HUES6 (cell line): ENCODE results near the gene TXNRD3.

Source experiments
- H3K27ac ChIP-seq: 2 replicates; pipeline ENCODE4 v1.7.0; 2013; ENCODE audit warnings: low read depth, mild to moderate bottlenecking, low read length, inconsistent platforms
- H3K27me3 ChIP-seq: 2 replicates; pipeline ENCODE4 v1.6.1; 2013; ENCODE audit warnings: low read length; ENCODE audit not compliant: control insufficient read depth, insufficient read depth
- H3K36me3 ChIP-seq: 2 replicates; pipeline ENCODE4 v1.6.1; 2013; ENCODE audit warnings: low read length; ENCODE audit not compliant: control insufficient read depth, insufficient read depth
- H3K4me1 ChIP-seq: 2 replicates; pipeline ENCODE4 v1.6.1; 2013; ENCODE audit warnings: low read length; ENCODE audit not compliant: control insufficient read depth, insufficient read depth
- H3K4me3 ChIP-seq: 2 replicates; pipeline ENCODE4 v1.5.1; 2013; ENCODE audit warnings: low read depth, low read length
- H3K9ac ChIP-seq: one replicate; pipeline ENCODE4 v1.6.1; 2013; ENCODE audit warnings: mild to moderate bottlenecking, low read length
- H3K9me3 ChIP-seq: 2 replicates; pipeline ENCODE4 v1.6.1; 2013; ENCODE audit warnings: low read depth, low read length; ENCODE audit not compliant: control insufficient read depth, insufficient read depth

The TXNRD3 gene

GRCh38 chr3:126671521-126671920 lies 16.6 kb upstream of the TXNRD3 start:
- no peak overlapping the region for H3K27ac ChIP-seq
- no peaks in the 10 kb centered on the region for H3K36me3 ChIP-seq
- peaks cover 3% of the 10 kb centered on the region; the same call in 1 of the 2 replicates for H3K4me1 ChIP-seq
- peaks cover under 1% of the 10 kb centered on the region; the same call in 1 of the 2 replicates for H3K27me3 ChIP-seq
- no peak overlapping the region for H3K4me3 ChIP-seq
- H3K9me3 ChIP-seq, result peaks cover 12% of the 10 kb centered on the region; the same call in 1 of the 2 replicates
- no peak overlapping the region for H3K9ac ChIP-seq

- Histone ChIP-seq H3K4me1 (peaks cover 3% of the 10 kb centered on the region; the same call in 1 of the 2 replicates), H3K27ac (no peak overlapping the region), H3K27me3 (no peaks in the 10 kb centered on the region), H3K9me3 (peaks cover 6% of the 10 kb centered on the region; the same call in 1 of the 2 replicates), H3K4me3 (no peak overlapping the region), H3K9ac (no peak overlapping the region), H3K36me3 (no peaks in the 10 kb centered on the region)
These were observed 13.8 kb upstream of the TXNRD3 start for GRCh38 chr3:126668450-126669401.

GRCh38 chr3:126667631-126668449 lies 12.9 kb upstream of the TXNRD3 start:
- no peaks in the 10 kb centered on the region for H3K36me3 ChIP-seq
- H3K4me1 ChIP-seq, result peaks cover 3% of the 10 kb centered on the region; the same call in 1 of the 2 replicates
- H3K9ac ChIP-seq, result no peak overlapping the region
- peaks cover 4% of the 10 kb centered on the region; the same call in 1 of the 2 replicates for H3K27me3 ChIP-seq
- H3K27ac ChIP-seq, result no peak overlapping the region
- H3K9me3 ChIP-seq, result no peaks in the 10 kb centered on the region
- no peak overlapping the region for H3K4me3 ChIP-seq

GRCh38 chr3:126666658-126667528 lies 12.0 kb upstream of the TXNRD3 start:
- H3K27me3 ChIP-seq, result peaks cover 4% of the 10 kb centered on the region; the same call in 1 of the 2 replicates
- no peaks in the 10 kb centered on the region for H3K9me3 ChIP-seq
- H3K4me3 ChIP-seq, result no peak overlapping the region
- H3K27ac ChIP-seq, result no peak overlapping the region
- H3K36me3 ChIP-seq, result no peaks in the 10 kb centered on the region
- H3K9ac ChIP-seq, result no peak overlapping the region
- H3K4me1 ChIP-seq, result peaks cover 3% of the 10 kb centered on the region; the same call in 1 of the 2 replicates

- H3K4me1 ChIP-seq, result no peaks in the 10 kb centered on the region
- no peaks in the 10 kb centered on the region for H3K36me3 ChIP-seq
- no peaks in the 10 kb centered on the region; the same call in 1 of the 2 replicates for H3K9me3 ChIP-seq
- no peak overlapping the region for H3K4me3 ChIP-seq
- H3K27me3 ChIP-seq, result peaks cover 4% of the 10 kb centered on the region; the same call in 1 of the 2 replicates
- H3K27ac ChIP-seq, result no peak overlapping the region
- H3K9ac ChIP-seq, result no peak overlapping the region
These were observed 11.2 kb upstream of the TXNRD3 start for GRCh38 chr3:126665959-126666657.

- H3K9ac ChIP-seq, result no peak overlapping the region
These were observed 10.5 kb upstream of the TXNRD3 start for GRCh38 chr3:126665221-126665936.

GRCh38 chr3:126664591-126665214 lies 9.8 kb upstream of the TXNRD3 start:
- Histone ChIP-seq H3K4me1 (no peaks in the 10 kb centered on the region), H3K36me3 (no peaks in the 10 kb centered on the region), H3K9ac (no peak overlapping the region), H3K27me3 (peaks cover 12% of the 10 kb centered on the region; the same call in 1 of the 2 replicates), H3K9me3 (no peaks in the 10 kb centered on the region; the same call in 1 of the 2 replicates), H3K4me3 (no peak overlapping the region), H3K27ac (no peak overlapping the region)

More at GRCh38 chr3:126665221-126665936, 10.5 kb upstream of the TXNRD3 start:
- H3K27me3 ChIP-seq, result peaks cover 9% of the 10 kb centered on the region; the same call in 1 of the 2 replicates
- H3K9me3 ChIP-seq, result no peaks in the 10 kb centered on the region; the same call in 1 of the 2 replicates
- no peaks in the 10 kb centered on the region for H3K36me3 ChIP-seq
- no peak overlapping the region for H3K4me3 ChIP-seq
- no peaks in the 10 kb centered on the region for H3K4me1 ChIP-seq
- no peak overlapping the region for H3K27ac ChIP-seq

GRCh38 chr3:126663750-126664149 lies 8.8 kb upstream of the TXNRD3 start:
- H3K27ac ChIP-seq, result no peak overlapping the region
- no peak overlapping the region for H3K4me3 ChIP-seq
- no peaks in the 10 kb centered on the region for H3K36me3 ChIP-seq
- H3K9ac ChIP-seq, result no peak overlapping the region
- H3K27me3 ChIP-seq, result peaks cover 12% of the 10 kb centered on the region; the same call in 1 of the 2 replicates
- no peaks in the 10 kb centered on the region; the same call in 1 of the 2 replicates for H3K9me3 ChIP-seq
- H3K4me1 ChIP-seq, result no peaks in the 10 kb centered on the region

- H3K36me3 ChIP-seq, result no peaks in the 10 kb centered on the region
- no peak overlapping the region for H3K27ac ChIP-seq
- no peak overlapping the region for H3K4me3 ChIP-seq
- no peaks in the 10 kb centered on the region; the same call in 1 of the 2 replicates for H3K9me3 ChIP-seq
- no peaks in the 10 kb centered on the region for H3K4me1 ChIP-seq
- H3K9ac ChIP-seq, result no peak overlapping the region
- H3K27me3 ChIP-seq, result peaks cover 12% of the 10 kb centered on the region; the same call in 1 of the 2 replicates
These were observed 8.3 kb upstream of the TXNRD3 start for GRCh38 chr3:126663257-126663656.
